ENCODE results near the gene EFS. TPM values are rescaled to one million over a fixed set of nuclear protein-coding genes. Genes with fewer than 3 reads are reported as not detected.
"Not testable (repeated sequence)": the region's sequence is repeated elsewhere in the genome, so short reads cannot be mapped to it uniquely, and the experiment has no call there.

The EFS gene
- total and polyA plus RNA-seq, 2 of the 8 experiments (the other 6 are each of a cell fraction or from before 2014, with no cell fraction given), result 27.8 to 28.6 TPM

DNA sequence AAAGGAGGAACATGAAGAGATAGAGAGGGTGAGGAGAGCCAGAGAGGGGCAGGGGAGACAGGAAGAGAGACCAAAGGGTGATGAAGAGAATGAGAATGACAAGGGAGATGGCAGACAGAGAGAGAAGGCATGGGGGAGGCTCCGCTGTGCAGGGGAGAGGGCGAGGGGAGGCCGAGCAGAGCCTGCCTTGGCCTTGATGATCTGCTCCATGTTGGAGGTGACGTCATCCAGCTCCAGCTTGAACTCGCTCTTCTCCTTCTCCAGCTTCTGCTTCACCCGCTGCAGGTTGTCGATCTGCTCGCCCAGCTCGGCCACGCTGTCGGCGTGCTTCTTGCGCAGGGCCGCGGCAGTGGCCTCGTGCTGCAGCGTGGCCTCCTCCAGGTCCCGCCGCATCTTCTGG lies 24.9 kb upstream of the EFS start:
- not testable (repeated sequence) for FAIRE-seq; H3K27me3 ChIP-seq (replicated peaks in 1 of 4; ENCODE audit: control insufficient read depth in 3 of 4, extremely low read depth in 1 of 4, insufficient read depth in 3 of 4, low read length in 3 of 4); H3K23me2 ChIP-seq (ENCODE audit: low read depth, low read length); H4K5ac ChIP-seq (ENCODE audit: insufficient read length, low read depth, low read length); H3K9me3 ChIP-seq (ENCODE audit: insufficient read depth in 2 of 2, low read depth in 1 of 2, low read length in 1 of 2); H2BK15ac ChIP-seq (ENCODE audit: low read length); H4K91ac ChIP-seq (replicated peaks; ENCODE audit: insufficient read length, low read length); H3K36me3 ChIP-seq (ENCODE audit: control insufficient read depth in 2 of 4, insufficient read depth in 4 of 4, low read length in 3 of 4); H3K4me2 ChIP-seq (ENCODE audit: insufficient read depth in 1 of 2, low read depth in 2 of 2, low read length in 2 of 2); H3K79me2 ChIP-seq (ENCODE audit: control insufficient read depth in 1 of 2, insufficient read depth in 2 of 2, low read length in 2 of 2); H3K9ac ChIP-seq (replicated peaks in 1 of 4; ENCODE audit: extremely low read depth in 1 of 4, low read depth in 3 of 4, low read length in 3 of 4); H2BK120ac ChIP-seq (replicated peaks; ENCODE audit: low read depth, low read length); H3K4me3 ChIP-seq (ENCODE audit: extremely low read depth in 1 of 4, insufficient read depth in 2 of 4, low read depth in 3 of 4, low read length in 4 of 4); H3K23ac ChIP-seq (ENCODE audit: insufficient read length); H3K56ac ChIP-seq (replicated peaks; ENCODE audit: insufficient read length, low read depth, low read length); H3K79me1 ChIP-seq (ENCODE audit: low read depth, low read length); H3K4me1 ChIP-seq (replicated peaks in 1 of 4; ENCODE audit: control insufficient read depth in 3 of 4, insufficient read depth in 4 of 4, low read length in 3 of 4); H3K27ac ChIP-seq (ENCODE audit: low read depth, low read length); H2AFZ ChIP-seq (ENCODE audit: low read length); H4K8ac ChIP-seq (ENCODE audit: extremely low read depth, insufficient read depth, low read length); DNase-seq (ENCODE audit: low read depth in 1 of 2, low spot score in 2 of 2); H3K14ac ChIP-seq (ENCODE audit: insufficient read length); H4K20me1 ChIP-seq (replicated peaks in 1 of 2; ENCODE audit: control insufficient read depth in 1 of 2, insufficient read depth in 2 of 2, low read length in 2 of 2); H3K18ac ChIP-seq (ENCODE audit: extremely low read depth, low read length); H2AK5ac ChIP-seq (ENCODE audit: low read depth, low read length); H2BK5ac ChIP-seq (ENCODE audit: low read depth, low read length); H2BK12ac ChIP-seq (ENCODE audit: low read depth, low read length); H3K4ac ChIP-seq (replicated peaks; ENCODE audit: insufficient read length, low read depth, low read length); H2BK20ac ChIP-seq (ENCODE audit: low read length)
- POLR2A ChIA-PET (ENCODE audit: partially characterized antibody), result interaction anchor here (0.8 kb wide), 1 partner anchor 125 kb away, joined by 3 read pairs; no protein-coding TSS in a partner anchor
- CTCF ChIA-PET (ENCODE audit: partially characterized antibody), result interaction anchor here (0.9 to 4.0 kb wide), 6 partner anchors 10 to 63 kb away, joined by 3 to 30 read pairs (median 7); partner anchors contain the start of gene CMTM5
- WGBS, 2 experiments (ENCODE audit: extremely low coverage in 1 of 2, insufficient coverage in 1 of 2, insufficient read length in 1 of 2, insufficient replicate concordance in 2 of 2, low coverage in 1 of 2, low lambda C conversion rate in 2 of 2, missing lambda C conversion rate in 1 of 2), result 77% methylated on average over 3 of the region's 19 CpGs; no CpG with 5 or more reads in 1 of the 2 experiments
